Measurements from ENCODE around the gene XG.

XG gene

GRCh38 chrX:2824886-2825285, 73.0 kb downstream of the XG start:
- H3K36me3 ChIP-seq (ENCODE audit: insufficient read depth, low read length): no peaks in the 10 kb centered on the region

GRCh38 chrX:2828344-2828958, 76.6 kb downstream of the XG start, which contains the start of gene GYG2:
Gene GYG2, plus strand, starts transcription at chrX:2828930. Its CDS starts 1,259 bp downstream, at chrX:2830189.
- H3K4me1 ChIP-seq (ENCODE audit: control insufficient read depth, insufficient read depth, low read length): no peaks in the 10 kb centered on the region
- peaks cover 51% of the 10 kb centered on the region for H3K27me3 ChIP-seq (ENCODE audit: control insufficient read depth, insufficient read depth, low read length)
- H3K9ac ChIP-seq (ENCODE audit: low read depth, low read length): no peak within 1 kb of the TSS
- peak within 1 kb of the TSS; percentile 54 for H3K4me3 ChIP-seq (ENCODE audit: low read length)
- H3K9me3 ChIP-seq (replicated peaks; ENCODE audit: low read length): no peaks in the 10 kb centered on the region
- H3K4me2 ChIP-seq (ENCODE audit: low read length): peak within 1 kb of the TSS; percentile 33
- H3K36me3 ChIP-seq (ENCODE audit: insufficient read depth, low read length): no peaks in the 10 kb centered on the region

More at GRCh38 chrX:2824886-2825285, 73.0 kb downstream of the XG start:
- H3K27me3 ChIP-seq (ENCODE audit: control insufficient read depth, insufficient read depth, low read length): peaks cover 48% of the 10 kb centered on the region
- no peaks in the 10 kb centered on the region for H3K9me3 ChIP-seq (replicated peaks; ENCODE audit: low read length)
- H3K4me2 ChIP-seq (ENCODE audit: low read length): no peak overlapping the region
- H3K4me1 ChIP-seq (ENCODE audit: control insufficient read depth, insufficient read depth, low read length): no peaks in the 10 kb centered on the region
- no peak overlapping the region for H3K9ac ChIP-seq (ENCODE audit: low read depth, low read length)
- no peak overlapping the region for H3K4me3 ChIP-seq (ENCODE audit: low read length)

DNA sequence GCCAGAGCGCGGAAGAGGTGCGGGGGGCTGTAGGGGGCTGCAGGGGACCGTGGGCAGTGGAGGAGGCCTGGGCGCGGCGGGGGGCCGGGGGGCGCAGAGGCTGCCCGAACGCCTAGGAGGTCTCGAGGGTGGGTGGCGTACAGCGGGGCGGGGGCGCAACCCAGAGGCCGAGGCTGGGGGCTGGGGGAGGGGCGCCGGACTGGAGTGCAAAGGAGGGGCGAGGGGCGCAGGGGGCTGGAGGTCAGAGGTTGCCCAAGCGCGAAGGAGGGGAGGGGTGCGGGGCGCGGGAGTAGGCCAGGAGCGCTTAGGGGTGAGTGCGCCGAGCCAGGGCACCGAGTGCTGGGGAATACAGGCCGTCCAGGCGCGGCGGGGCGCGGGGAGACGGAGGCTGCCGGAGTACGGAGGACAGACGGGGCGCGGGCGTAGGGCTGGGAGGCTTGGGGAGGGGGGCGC, 77.1 kb downstream of the XG start:
- peak overlapping the region; percentile 54 for H3K4me3 ChIP-seq (ENCODE audit: low read length)
- H3K9me3 ChIP-seq (replicated peaks; ENCODE audit: low read length): no peaks in the 10 kb centered on the region
- no peaks in the 10 kb centered on the region for H3K4me1 ChIP-seq (ENCODE audit: control insufficient read depth, insufficient read depth, low read length)
- no peaks in the 10 kb centered on the region for H3K36me3 ChIP-seq (ENCODE audit: insufficient read depth, low read length)
- no peak overlapping the region for H3K9ac ChIP-seq (ENCODE audit: low read depth, low read length)
- H3K27me3 ChIP-seq (ENCODE audit: control insufficient read depth, insufficient read depth, low read length): peaks cover 49% of the 10 kb centered on the region
- peak overlapping the region; percentile 33 for H3K4me2 ChIP-seq (ENCODE audit: low read length)

DNA sequence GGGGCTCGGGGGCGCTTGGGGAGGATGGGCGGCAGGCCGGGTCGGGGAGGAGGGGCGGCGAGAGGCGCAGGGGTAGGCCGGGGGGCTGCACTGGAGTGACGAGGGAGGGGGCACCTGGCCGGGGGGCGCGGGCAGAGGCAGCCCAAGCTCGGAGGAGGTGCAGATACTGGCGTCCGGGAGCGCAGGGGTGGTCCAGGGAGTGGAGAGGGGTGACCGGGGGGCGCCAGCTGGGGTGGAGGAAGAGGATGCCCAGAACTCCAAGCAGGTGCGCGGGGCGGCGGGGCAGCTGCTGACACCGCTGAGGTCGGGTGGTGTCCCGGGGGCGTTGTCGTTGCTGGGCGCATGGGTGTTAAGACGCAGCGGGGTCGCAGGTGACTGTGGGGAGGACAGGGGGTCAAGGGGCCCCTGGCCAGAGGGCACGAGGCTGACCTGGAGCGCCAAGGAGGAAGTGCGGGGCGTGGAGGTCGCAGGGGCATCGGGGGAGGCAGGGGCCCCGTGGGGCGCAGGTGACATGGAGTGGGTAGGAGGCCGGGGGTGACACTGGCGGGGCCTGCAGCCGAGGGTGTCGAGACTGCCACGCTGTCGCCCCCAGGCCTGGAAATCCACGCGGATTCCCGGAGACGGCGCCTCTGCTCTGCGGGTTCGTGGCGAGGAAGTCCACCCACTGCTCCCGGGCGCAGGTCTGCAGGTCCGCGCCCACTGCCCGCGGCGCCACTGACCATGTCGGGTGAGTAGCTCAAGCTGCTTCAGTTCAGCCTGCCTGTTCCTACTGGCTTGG, 77.8 kb downstream of the XG start:
- no peak overlapping the region for H3K4me3 ChIP-seq (ENCODE audit: low read length)

GRCh38 chrX:2831471-2832228, 79.8 kb downstream of the XG start:
- Histone ChIP-seq H3K4me1 (ENCODE audit: control insufficient read depth, insufficient read depth, low read length) (no peaks in the 10 kb centered on the region), H3K27me3 (ENCODE audit: control insufficient read depth, insufficient read depth, low read length) (peaks cover 28% of the 10 kb centered on the region), H3K4me3 (ENCODE audit: low read length) (no peak overlapping the region), H3K9me3 (replicated peaks; ENCODE audit: low read length) (no peaks in the 10 kb centered on the region), H3K9ac (ENCODE audit: low read depth, low read length) (no peak overlapping the region), H3K36me3 (ENCODE audit: insufficient read depth, low read length) (no peaks in the 10 kb centered on the region), H3K4me2 (ENCODE audit: low read length) (no peak overlapping the region)

More for the DNA sequence above, 77.8 kb downstream of the XG start:
- Histone ChIP-seq H3K36me3 (ENCODE audit: insufficient read depth, low read length) (no peaks in the 10 kb centered on the region), H3K9me3 (replicated peaks; ENCODE audit: low read length) (no peaks in the 10 kb centered on the region), H3K9ac (ENCODE audit: low read depth, low read length) (no peak overlapping the region), H3K4me1 (ENCODE audit: control insufficient read depth, insufficient read depth, low read length) (no peaks in the 10 kb centered on the region), H3K4me2 (ENCODE audit: low read length) (peak overlapping the region; percentile 29), H3K27me3 (ENCODE audit: control insufficient read depth, insufficient read depth, low read length) (peaks cover 44% of the 10 kb centered on the region)

GRCh38 chrX:2837961-2838360, 86.1 kb downstream of the XG start:
- Histone ChIP-seq H3K4me3 (ENCODE audit: low read length) (no peak overlapping the region), H3K36me3 (ENCODE audit: insufficient read depth, low read length) (no peaks in the 10 kb centered on the region), H3K4me1 (ENCODE audit: control insufficient read depth, insufficient read depth, low read length) (no peaks in the 10 kb centered on the region), H3K27me3 (ENCODE audit: control insufficient read depth, insufficient read depth, low read length) (peaks cover 3% of the 10 kb centered on the region), H3K4me2 (ENCODE audit: low read length) (no peak overlapping the region), H3K9me3 (replicated peaks; ENCODE audit: low read length) (no peaks in the 10 kb centered on the region), H3K9ac (ENCODE audit: low read depth, low read length) (no peak overlapping the region)

DNA sequence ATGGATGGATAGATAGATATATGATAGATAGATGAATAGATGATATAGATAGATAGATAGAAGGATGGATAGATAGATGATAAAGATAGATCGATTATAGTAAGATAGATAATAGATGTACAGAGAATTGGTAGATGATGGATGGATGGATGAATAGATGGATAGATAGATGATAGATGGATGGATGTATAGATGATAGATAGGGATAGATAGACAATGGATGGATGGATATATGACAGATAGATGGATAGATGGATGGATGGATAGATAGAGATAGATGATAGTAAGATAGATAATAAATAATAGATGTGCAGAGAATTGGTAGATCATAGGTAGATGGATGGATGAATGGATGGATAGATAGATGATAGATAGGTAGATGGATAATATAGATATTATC, 89.1 kb downstream of the XG start:
- H3K4me1 ChIP-seq (ENCODE audit: control insufficient read depth, insufficient read depth, low read length): no peaks in the 10 kb centered on the region
- no peak overlapping the region for H3K4me2 ChIP-seq (ENCODE audit: low read length)
- H3K4me3 ChIP-seq (ENCODE audit: low read length): no peak overlapping the region
- H3K36me3 ChIP-seq (ENCODE audit: insufficient read depth, low read length): no peaks in the 10 kb centered on the region
- H3K27me3 ChIP-seq (ENCODE audit: control insufficient read depth, insufficient read depth, low read length): peaks cover 3% of the 10 kb centered on the region
- H3K9me3 ChIP-seq (replicated peaks; ENCODE audit: low read length): no peaks in the 10 kb centered on the region
- no peak overlapping the region for H3K9ac ChIP-seq (ENCODE audit: low read depth, low read length)

GRCh38 chrX:2841537-2841936, 89.7 kb downstream of the XG start:
- Histone ChIP-seq H3K4me3 (ENCODE audit: low read length) (no peak overlapping the region), H3K36me3 (ENCODE audit: insufficient read depth, low read length) (no peaks in the 10 kb centered on the region), H3K27me3 (ENCODE audit: control insufficient read depth, insufficient read depth, low read length) (peaks cover 3% of the 10 kb centered on the region), H3K9me3 (replicated peaks; ENCODE audit: low read length) (no peaks in the 10 kb centered on the region), H3K4me1 (ENCODE audit: control insufficient read depth, insufficient read depth, low read length) (no peaks in the 10 kb centered on the region), H3K9ac (ENCODE audit: low read depth, low read length) (no peak overlapping the region), H3K4me2 (ENCODE audit: low read length) (no peak overlapping the region)

DNA sequence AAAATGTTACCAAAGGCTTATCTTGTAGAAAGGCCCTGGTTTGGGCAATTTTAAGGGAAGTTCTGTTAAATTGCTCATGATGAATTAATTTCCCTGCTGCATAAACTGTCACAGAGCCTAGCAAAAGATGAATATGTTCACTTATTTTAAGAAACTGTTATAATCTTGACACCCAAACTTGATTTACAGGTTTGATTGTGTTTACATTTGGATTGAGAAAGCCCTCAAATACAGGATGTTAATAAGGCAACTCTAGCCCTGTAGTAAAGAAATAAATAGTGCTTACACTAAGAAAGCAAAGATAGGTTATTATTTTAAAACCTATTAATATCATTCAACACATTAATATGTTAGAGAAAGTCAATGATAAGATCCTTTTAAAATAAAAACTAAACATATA, 95.2 kb downstream of the XG start:
- Histone ChIP-seq H3K4me2 (ENCODE audit: low read length) (no peak overlapping the region), H3K36me3 (ENCODE audit: insufficient read depth, low read length) (no peaks in the 10 kb centered on the region), H3K27me3 (ENCODE audit: control insufficient read depth, insufficient read depth, low read length) (no peaks in the 10 kb centered on the region), H3K9ac (ENCODE audit: low read depth, low read length) (no peak overlapping the region), H3K4me1 (ENCODE audit: control insufficient read depth, insufficient read depth, low read length) (peaks cover 13% of the 10 kb centered on the region), H3K4me3 (ENCODE audit: low read length) (no peak overlapping the region), H3K9me3 (replicated peaks; ENCODE audit: low read length) (no peaks in the 10 kb centered on the region)

DNA sequence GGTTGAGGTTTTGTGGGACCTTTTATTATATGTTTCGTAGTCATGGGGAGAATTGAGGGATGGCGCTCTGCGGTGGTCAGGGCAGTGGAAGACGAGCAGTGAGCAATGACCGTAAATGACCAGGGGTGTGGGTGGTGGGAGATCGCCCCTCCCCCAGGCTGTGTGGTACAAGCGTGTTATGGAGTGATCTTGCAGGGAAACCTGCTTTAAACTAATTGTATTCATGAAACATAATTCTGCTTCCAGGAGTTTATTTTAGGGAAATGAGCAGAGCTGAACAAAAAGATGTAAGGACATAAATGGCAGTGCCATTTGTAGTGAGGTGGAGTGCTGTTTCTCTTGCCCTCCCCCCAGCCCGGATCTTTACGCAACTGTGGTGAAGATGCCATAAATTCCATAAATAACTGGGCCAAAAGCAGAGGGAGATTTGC, 97.0 kb downstream of the XG start:
- Histone ChIP-seq H3K9ac (ENCODE audit: low read depth, low read length) (peak overlapping the region; percentile 73), H3K4me3 (ENCODE audit: low read length) (peak overlapping the region; percentile 57)

DNA sequence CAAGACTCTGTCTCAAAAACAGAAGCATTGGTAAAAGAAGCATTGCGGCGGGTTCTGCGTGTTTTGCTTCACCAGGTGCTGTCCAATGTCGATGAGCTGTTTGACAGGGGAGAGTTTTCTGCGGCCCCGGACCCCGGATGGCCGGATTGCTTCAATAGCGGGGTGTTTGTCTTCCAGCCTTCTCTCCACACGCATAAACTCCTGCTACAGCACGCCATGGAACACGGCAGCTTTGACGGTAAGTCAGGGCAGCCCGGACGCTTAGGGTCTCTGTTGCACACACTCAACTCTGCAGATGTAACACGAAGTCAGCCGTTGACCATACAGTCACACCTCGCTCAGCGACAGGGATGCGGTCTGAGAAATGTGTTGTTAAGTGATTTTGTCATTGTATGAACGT, 103.1 kb downstream of the XG start:
- Histone ChIP-seq H3K4me3 (ENCODE audit: low read length) (no peak overlapping the region), H3K4me2 (ENCODE audit: low read length) (no peak overlapping the region), H3K4me1 (ENCODE audit: control insufficient read depth, insufficient read depth, low read length) (no peaks in the 10 kb centered on the region), H3K9ac (ENCODE audit: low read depth, low read length) (no peak overlapping the region), H3K27me3 (ENCODE audit: control insufficient read depth, insufficient read depth, low read length) (no peaks in the 10 kb centered on the region), H3K9me3 (replicated peaks; ENCODE audit: low read length) (no peaks in the 10 kb centered on the region), H3K36me3 (ENCODE audit: insufficient read depth, low read length) (no peaks in the 10 kb centered on the region)

More for the DNA sequence above, 97.0 kb downstream of the XG start:
- H3K4me1 ChIP-seq (ENCODE audit: control insufficient read depth, insufficient read depth, low read length): peaks cover 13% of the 10 kb centered on the region
- no peaks in the 10 kb centered on the region for H3K27me3 ChIP-seq (ENCODE audit: control insufficient read depth, insufficient read depth, low read length)
- H3K36me3 ChIP-seq (ENCODE audit: insufficient read depth, low read length): no peaks in the 10 kb centered on the region
- peak overlapping the region; percentile 67 for H3K4me2 ChIP-seq (ENCODE audit: low read length)
- no peaks in the 10 kb centered on the region for H3K9me3 ChIP-seq (replicated peaks; ENCODE audit: low read length)
